Activated CD8-positive, alpha-beta T cell treated with anti-CD3 and anti-CD28 coated beads for 36 hours (primary cell): ENCODE data around the gene FXYD3. TPM values are rescaled to one million over a fixed set of nuclear protein-coding genes. Genes with fewer than 3 reads are reported as not detected.

Experiments used
- ATAC-seq: fragments of 200-7000 bp; cut with Tn5 transposase; one replicate; pipeline ENCODE4 v1.10.0; 2021; ENCODE audit warnings: mild to moderate bottlenecking, moderate library complexity
- CTCF ChIA-PET: fragments of 350-600 bp; sonication (Branson Sonifier 250); formaldehyde crosslinking; loops from one replicate; lab custom pipeline; 2021; ENCODE audit warnings: antibody characterized with exemption; lab: Charles Lee
- POLR2A ChIA-PET: fragments of 350-600 bp; sonication (Branson Sonifier 250); formaldehyde crosslinking; loops from one replicate; lab custom pipeline; 2021; ENCODE audit warnings: antibody characterized with exemption; lab: Charles Lee
- DNase-seq: peaks from one replicate; pipeline ENCODE4 v3.0.0-alpha.2; 2020
- H3K27ac Mint-ChIP-seq: one replicate; pipeline ENCODE4 v1.8.0; 2021; ENCODE audit warnings: mild to moderate bottlenecking, mixed read lengths
- H3K27me3 Mint-ChIP-seq: one replicate; pipeline ENCODE4 v1.8.0; 2021; ENCODE audit warnings: mixed read lengths
- H3K36me3 Mint-ChIP-seq: one replicate; pipeline ENCODE4 v1.8.0; 2021; ENCODE audit warnings: low read depth, mixed read lengths
- H3K4me1 Mint-ChIP-seq: one replicate; pipeline ENCODE4 v1.8.0; 2021; ENCODE audit warnings: low read depth, mixed read lengths
- H3K4me3 Mint-ChIP-seq: one replicate; pipeline ENCODE4 v1.8.0; 2021; ENCODE audit warnings: mild to moderate bottlenecking, moderate library complexity, mixed read lengths
- H3K9me3 Mint-ChIP-seq: one replicate; pipeline ENCODE4 v1.8.0; 2021; ENCODE audit warnings: mixed read lengths
- intact Hi-C: fragments of 100-400 bp; cut with micrococcal nuclease; formaldehyde crosslinking; loops from one replicate; pipeline ENCODE4 v1.10.0; 2022
- total RNA-seq, 2 experiments: library from RNA; stranded (reverse); gene quantifications; one replicate each; pipeline ENCODE4 v1.2.3, GENCODE V29; 2021
- TF ChIP-seq, protein P1 (sequence below): fragments of 200-600 bp; IDR thresholded peaks from one replicate; pipeline ENCODE4 v1.8.0; 2022; ENCODE audit warnings: antibody characterized with exemption, mild to moderate bottlenecking

FXYD3 gene
- total RNA-seq, 2 experiments from 2014 or later, result not detected

DNA sequence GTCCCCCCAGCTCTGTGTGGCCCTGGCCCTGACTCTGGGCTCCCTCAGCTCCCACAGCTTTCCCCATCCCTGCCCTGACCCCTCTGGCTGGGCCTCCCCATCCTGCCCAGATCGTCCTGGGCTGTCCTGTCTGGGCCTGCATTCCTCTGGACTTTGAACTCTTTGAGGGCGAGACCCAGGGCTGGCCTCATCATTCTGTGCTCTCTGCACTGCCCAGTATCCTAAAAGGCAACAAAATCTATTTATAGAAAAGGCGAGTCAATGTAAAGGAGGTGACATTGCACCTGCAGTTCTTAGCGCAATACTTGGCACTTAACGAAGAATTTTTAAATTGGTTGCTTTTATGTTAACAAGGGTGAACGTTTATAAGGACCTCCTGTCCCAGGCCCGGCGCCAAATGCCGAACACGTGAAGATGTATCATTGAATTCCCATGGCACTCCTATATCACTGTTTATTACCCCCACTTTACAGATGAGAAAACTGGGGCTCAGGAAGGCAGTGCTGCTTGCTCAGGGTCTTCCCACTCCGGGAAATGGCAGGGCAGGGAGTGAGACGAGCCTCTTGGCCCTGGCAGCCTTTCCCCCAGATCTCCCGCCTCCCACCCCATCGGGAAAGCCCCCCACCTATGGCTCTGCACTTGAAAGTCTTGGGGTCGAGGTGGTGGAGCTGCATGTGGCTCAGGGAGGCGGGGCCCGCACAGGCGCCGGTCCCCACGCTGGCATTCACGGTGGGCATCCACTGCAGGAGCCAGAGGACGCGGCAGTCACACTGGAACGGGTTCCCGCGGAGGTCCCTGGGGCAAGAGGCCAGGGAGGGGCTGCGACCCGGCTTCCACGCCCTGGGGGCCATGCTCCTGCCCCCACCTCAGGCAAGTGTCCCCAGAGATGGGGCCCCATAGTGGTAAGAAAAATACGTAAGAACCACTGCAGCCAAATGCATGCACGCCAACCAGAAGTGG is 15.4 kb downstream of the FXYD3 start:
- intact Hi-C loops, result no loop called here

DNA sequence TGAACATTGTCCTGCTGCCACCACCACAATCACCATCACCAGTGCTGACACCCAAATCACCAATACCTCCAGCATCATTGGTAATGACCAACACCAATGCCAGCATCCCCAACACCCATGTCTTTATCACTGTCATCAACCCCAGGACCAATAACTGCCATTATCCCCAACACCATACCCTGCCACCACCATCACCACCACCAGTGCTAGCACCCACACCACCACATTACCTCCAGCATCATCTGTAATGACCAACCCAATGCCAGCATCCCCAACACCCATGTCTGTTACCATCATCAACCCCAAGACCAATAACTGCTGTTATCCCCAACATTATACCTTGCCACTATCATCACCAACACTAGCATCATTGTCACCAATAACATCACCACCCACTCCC is 16.6 kb downstream of the FXYD3 start:
- H3K4me3 Mint-ChIP-seq, result no peak overlapping the region
- peaks cover 4% of the 10 kb centered on the region for H3K4me1 Mint-ChIP-seq
- DNase-seq (no peak), ATAC-seq (no peak)
- no peaks in the 10 kb centered on the region for H3K36me3 Mint-ChIP-seq
- no peaks in the 10 kb centered on the region for H3K9me3 Mint-ChIP-seq
- intact Hi-C loops, result no loop called here
- CTCF ChIA-PET, result no interaction called here
- no peaks in the 10 kb centered on the region for H3K27me3 Mint-ChIP-seq
- no peak overlapping the region for H3K27ac Mint-ChIP-seq
- POLR2A ChIA-PET, result no interaction called here
- TF ChIP-seq, protein P1, sequence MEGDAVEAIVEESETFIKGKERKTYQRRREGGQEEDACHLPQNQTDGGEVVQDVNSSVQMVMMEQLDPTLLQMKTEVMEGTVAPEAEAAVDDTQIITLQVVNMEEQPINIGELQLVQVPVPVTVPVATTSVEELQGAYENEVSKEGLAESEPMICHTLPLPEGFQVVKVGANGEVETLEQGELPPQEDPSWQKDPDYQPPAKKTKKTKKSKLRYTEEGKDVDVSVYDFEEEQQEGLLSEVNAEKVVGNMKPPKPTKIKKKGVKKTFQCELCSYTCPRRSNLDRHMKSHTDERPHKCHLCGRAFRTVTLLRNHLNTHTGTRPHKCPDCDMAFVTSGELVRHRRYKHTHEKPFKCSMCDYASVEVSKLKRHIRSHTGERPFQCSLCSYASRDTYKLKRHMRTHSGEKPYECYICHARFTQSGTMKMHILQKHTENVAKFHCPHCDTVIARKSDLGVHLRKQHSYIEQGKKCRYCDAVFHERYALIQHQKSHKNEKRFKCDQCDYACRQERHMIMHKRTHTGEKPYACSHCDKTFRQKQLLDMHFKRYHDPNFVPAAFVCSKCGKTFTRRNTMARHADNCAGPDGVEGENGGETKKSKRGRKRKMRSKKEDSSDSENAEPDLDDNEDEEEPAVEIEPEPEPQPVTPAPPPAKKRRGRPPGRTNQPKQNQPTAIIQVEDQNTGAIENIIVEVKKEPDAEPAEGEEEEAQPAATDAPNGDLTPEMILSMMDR, result no peak

More for the DNA sequence above, 15.4 kb downstream of the FXYD3 start:
- no peak overlapping the region for H3K4me3 Mint-ChIP-seq
- H3K27ac Mint-ChIP-seq, result no peak overlapping the region
- DNase-seq (no peak), ATAC-seq (no peak)
- peaks cover 4% of the 10 kb centered on the region for H3K4me1 Mint-ChIP-seq
- POLR2A ChIA-PET, result no interaction called here
- H3K9me3 Mint-ChIP-seq, result no peaks in the 10 kb centered on the region
- CTCF ChIA-PET, result no interaction called here
- H3K36me3 Mint-ChIP-seq, result no peaks in the 10 kb centered on the region
- TF ChIP-seq, protein P1, result no peak
- no peaks in the 10 kb centered on the region for H3K27me3 Mint-ChIP-seq

DNA sequence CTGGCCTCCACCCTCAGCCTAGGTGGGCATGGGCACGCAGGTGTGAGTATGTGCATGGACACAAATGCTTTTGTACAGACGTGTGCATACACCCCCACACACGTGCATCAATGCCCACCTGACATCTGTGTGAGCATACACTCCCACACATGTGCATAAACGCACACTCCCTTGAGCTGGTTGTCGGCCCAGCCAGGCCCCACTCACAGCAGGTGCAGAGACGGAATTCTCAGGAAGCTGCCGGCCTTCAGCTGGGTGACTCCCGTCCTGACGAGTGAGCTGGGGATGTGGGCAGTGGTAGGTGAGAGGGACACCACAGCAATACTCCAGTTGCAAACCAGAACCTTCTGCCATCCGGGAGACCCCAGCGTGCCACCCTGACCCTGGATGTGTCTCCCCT is 18.2 kb downstream of the FXYD3 start:
- no peaks in the 10 kb centered on the region for H3K27me3 Mint-ChIP-seq
- H3K27ac Mint-ChIP-seq, result no peak overlapping the region
- DNase-seq (no peak), ATAC-seq (no peak)
- ChIA-PET CTCF (interaction anchor here (1.4 to 3.7 kb wide), 3 partner anchors 19 to 88 kb away, joined by 3 to 42 read pairs (median 5); no protein-coding TSS in a partner anchor), POLR2A (no interaction called here)
- peaks cover 4% of the 10 kb centered on the region for H3K4me1 Mint-ChIP-seq
- H3K36me3 Mint-ChIP-seq, result no peaks in the 10 kb centered on the region
- H3K9me3 Mint-ChIP-seq, result no peaks in the 10 kb centered on the region
- intact Hi-C loops, result loop anchor here (2.0 kb wide), 1 partner anchor 67 kb away; no protein-coding TSS in a partner anchor
- no peak overlapping the region for H3K4me3 Mint-ChIP-seq
- TF ChIP-seq, protein P1, result no peak

DNA sequence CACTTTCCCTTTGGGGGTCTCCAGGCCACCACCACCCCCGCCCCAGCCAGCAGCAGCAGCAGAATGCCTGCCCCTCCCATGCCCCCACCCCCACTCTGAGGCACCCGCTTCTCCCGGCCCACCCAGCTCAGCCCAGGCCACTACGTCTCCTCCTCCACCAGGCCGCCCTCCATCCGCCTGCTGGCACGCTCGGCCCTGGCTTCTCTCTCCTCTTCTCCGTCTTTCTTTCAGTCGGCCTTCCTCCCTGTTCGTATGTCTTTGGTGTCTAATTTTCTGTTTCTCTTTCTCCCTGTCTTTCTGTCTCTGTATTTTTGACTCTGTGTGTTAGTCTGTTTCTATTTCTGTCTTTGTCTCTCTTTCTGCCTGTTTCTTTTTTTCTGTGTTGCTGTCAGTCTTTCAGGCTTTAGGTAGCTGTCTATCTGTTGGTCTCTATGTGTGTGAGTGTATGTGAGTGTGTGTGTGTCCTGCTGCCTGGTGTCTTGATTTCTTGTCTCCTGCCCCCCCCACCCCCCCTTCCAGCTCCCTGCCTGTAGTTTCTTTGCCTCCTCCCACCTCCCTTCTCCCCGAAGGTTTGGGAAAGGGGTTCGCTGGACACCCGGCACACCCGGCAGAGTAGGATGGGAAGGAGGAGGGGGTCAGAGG is 19.1 kb downstream of the FXYD3 start, which contains the start of gene LGI4:
Gene LGI4 (minus strand): TSS at position 459 of the 642 bp plus-strand sequence. CDS start 379 bp downstream, at position 80.
- no peak for DNase-seq
- no peaks in the 10 kb centered on the region for H3K9me3 Mint-ChIP-seq
- H3K4me3 Mint-ChIP-seq, result no peak within 1 kb of the TSS
- ATAC-seq, result no peak
- H3K36me3 Mint-ChIP-seq, result no peaks in the 10 kb centered on the region
- H3K4me1 Mint-ChIP-seq, result peaks cover 4% of the 10 kb centered on the region
- intact Hi-C loops, result loop anchor here (2.0 kb wide), 1 partner anchor 68 kb away; no protein-coding TSS in a partner anchor
- TF ChIP-seq, protein P1, result no peak
- ChIA-PET CTCF (interaction anchor here (0.9 to 3.7 kb wide), 9 partner anchors 7 to 130 kb away, joined by 3 to 42 read pairs (median 5); no protein-coding TSS in a partner anchor), POLR2A (no interaction called here)
- no peak within 1 kb of the TSS for H3K27ac Mint-ChIP-seq
- H3K27me3 Mint-ChIP-seq, result no peaks in the 10 kb centered on the region
